Stimulated activated CD4-positive, alpha-beta T cell treated with anti-CD3 and anti-CD28 coated beads, TNF-alpha, amount 100 ng/mL, for 4 hours (primary cell): ENCODE results near the gene IL1B.

Source experiments
- DNase-seq, 3 experiments: peaks; one replicate each; pipeline ENCODE4 v3.0.0-alpha.2; 2020; ENCODE audit warnings: low read depth in 3 of 3

Gene IL1B

DNA sequence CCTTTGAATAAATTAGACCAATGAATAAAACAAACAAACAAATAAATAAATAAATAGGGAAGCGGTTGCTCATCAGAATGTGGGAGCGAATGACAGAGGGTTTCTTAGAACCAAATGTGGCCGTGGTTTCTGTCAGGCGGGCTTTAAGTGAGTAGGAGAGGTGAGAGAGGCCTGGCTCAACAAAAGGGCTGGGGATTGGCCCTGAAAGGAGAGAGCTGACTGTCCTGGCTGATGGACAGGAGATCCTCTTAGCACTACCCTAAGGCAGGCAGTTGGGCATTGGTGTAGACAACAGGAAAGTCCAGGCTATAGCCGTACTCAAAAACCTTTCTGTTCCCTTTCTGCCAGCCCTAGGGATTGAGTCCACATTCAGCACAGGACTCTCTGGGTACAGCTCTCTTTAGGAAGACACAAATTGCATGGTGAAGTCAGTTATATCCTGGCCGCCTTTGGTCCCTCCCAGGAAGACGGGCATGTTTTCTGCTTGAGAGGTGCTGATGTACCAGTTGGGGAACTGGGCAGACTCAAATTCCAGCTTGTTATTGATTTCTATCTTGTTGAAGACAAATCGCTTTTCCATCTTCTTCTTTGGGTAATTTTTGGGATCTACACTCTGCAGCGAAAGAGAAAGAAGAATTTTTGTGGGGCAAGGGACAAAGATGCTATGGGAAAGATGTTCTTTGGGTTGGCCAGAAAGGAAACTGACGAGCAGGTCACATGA lies 6.5 kb downstream of the IL1B start:
- DNase-seq: no peak

DNA sequence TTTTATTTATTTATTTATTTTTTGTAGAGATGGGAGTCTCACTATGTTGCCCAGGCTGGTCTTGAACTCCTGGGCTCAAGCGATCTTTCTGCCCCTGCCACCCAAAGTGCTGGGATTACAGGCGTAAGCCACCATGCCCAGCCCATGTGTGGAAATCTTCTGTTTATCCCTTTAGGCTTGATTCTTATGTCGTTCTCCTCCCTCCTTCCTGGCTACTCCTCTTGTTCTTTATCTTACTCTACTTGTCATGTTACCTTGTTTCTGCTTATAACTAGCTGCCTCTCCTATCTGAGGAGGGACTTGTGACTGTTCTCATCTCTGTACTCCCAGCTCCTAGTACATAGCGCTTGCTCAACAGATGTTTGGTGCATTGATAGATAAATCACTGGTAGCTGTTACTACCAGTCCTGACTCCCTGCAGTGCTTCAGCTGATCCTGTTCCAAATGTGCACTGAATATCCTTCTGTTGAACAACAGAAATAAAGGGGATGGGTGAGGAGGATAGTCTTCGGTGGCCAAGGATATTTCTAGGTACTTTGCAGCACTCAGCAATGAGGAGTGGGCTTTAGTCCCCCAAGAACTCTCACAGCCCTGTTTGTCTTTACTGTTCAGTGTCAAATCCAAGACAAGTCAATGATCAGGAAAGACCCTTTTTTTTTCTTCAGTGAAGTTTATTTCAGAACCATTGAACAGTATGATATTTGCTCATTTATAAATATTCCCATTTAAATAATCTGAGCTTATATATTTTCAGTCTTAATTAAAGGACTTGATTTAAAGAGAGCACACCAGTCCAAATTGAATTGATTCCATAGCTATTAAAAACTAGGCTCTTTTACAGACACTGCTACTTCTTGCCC lies 7.2 kb downstream of the IL1B start:
- DNase-seq: no peak

DNA sequence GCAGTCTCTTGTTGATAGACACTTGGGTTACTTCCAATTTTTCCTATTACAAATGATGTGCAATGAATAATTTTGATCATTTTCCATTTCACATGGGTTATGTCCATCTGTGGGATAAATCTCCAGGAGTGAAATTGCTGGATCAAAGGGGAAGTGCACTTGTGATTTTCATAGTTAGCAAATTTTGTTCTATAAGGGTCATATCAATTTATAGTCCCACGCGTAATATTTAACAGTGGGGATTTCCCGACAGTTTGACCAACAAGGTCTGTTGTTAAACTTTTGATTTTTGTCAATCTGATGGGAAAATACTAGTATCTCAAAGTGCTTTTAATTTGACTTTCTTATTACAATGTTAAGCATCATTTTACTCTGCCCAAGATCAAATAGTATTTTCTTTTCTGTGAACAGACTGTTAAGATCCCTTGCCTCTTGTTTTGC lies 8.3 kb downstream of the IL1B start:
- DNase-seq: no peak

DNA sequence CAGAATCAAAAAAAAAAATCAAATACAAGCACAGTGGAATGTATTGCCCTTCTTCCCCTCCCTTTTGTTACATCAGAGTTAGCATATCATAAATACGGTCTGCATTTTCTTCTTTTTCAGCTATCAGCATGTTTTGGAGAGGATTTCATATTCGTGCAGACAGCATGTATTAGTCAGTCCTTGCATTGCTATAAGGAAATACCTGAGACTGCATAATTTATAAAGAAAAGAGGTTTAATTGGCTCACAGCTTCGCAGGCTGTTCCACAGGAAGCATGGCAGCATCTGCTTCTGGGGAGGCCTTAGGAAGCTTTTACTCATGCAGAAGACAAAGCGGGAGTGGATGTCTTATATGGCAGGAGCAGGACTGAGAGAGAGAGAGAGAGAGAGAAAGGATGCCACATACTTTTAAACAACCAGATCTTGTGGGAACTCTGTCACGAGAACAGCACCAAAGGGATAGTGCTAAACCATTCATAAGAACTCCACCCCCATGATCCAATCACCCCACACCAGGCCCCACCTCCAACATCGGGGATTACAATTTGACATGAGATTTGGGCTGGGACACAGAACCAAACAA lies 8.9 kb downstream of the IL1B start:
- DNase-seq: no peak

DNA sequence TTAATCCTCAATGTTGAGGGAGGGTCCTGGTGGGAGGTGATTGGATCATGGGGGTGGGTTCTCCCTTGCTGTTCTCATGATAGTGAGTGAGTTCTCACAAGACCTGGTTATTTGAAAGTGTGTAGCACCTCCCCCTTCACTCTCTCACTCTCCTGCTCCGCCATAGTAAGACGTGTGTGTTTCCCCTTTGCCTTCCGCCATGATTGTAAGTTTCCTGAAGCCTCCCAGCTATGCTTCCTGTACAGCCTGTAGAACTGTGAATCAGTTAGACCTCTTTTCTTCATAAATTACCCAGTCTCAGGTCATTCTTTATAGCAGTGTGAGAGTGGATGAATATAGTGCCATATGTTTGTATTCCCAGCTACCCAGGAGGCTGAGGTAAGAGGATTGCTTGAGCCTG lies 9.6 kb downstream of the IL1B start:
- no peak for DNase-seq

DNA sequence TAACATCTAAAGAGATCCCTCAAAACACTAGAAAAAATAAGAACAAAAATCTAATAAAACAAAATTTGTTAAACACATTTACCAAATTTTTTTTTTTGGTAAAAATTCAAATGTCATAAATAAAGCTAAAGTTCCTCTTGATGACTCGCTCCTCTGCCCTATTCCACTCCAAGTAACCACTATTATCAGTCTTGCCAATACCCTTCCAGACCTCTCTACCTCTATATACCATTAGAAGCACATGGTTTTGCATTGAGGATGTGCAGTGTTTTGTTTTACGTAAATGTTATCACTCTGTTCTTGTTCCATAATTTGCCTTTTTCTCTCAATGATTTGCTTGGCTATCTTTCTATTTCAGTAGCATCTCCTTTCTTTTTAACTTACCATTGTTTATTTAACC lies 10.9 kb downstream of the IL1B start:
- DNase-seq: no peak

DNA sequence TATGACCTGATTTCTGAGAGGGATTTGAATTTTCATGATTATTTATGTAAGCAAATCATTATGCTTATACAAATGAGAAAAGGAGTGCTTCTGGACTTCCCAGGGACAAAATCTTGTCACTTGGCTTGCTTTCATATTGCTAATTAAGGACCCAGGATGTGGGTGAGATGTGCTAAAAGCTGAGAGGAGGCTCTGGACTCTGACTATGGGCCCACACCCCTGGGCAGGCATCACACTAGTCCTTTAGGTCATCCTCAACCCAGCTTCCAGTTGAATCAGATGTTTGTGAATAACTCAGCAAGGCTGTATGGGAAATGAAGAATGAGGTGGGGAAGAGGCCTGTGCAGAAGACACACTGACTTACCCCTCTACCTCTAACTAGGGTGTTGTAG lies 11.9 kb downstream of the IL1B start:
- DNase-seq: no peak

DNA sequence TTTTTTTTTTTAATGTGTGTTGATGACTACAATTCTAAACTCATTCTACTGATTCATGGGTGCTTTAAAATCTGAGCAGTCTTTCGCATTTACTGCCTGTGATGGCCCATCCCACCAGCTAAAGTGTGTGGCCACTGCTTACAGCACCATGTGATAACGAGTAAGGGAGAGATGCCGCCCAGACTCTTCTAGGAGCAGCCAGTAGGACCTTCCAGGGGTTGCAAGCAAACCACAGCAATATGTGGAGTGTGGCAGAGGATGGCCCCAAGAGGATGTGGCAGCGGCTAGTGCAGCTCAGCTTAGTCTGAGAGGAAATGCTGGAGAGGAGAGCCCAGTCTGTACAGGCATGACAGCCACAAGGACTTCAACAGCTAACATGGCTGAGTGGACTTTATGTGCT lies 14.9 kb downstream of the IL1B start:
- DNase-seq: no peak

DNA sequence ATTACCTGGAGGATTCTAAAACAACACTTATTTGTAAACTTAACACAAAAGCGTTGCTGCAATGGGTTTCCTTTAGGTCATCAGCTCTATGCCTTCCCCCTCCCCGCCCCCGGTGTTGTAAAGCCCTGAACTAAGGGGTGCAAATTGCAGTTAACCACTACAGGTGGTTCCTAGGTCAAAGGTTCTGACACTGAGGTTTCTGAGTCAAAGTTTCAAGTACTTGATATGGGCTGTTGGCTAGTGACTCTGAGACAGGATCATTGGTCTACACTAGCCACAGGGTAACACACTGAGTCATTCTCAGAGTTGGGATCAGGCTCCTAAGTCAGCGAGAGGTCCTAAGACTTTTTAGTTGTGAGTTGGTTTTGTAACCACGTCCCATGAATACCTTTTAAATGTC lies 15.4 kb downstream of the IL1B start:
- no peak for DNase-seq

DNA sequence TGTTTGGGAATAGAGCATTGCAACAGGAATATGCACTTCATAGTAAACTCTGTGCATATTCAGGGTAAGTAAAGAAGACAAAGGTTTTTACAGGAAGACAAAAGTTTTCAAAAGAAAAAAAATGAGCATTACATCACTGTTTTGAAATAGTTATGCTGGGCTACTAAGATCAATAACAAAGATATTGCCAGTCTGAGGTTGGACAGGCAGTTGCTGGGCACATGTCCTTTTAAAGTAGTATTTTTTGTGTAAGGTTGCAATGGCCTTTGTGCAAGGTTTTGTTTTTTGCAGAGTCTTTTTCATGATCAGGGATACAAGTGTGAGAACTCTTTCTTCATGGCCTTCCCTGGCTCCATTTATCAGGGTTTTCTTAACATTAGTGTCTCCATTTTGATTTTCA lies 16.2 kb downstream of the IL1B start:
- DNase-seq: no peak

DNA sequence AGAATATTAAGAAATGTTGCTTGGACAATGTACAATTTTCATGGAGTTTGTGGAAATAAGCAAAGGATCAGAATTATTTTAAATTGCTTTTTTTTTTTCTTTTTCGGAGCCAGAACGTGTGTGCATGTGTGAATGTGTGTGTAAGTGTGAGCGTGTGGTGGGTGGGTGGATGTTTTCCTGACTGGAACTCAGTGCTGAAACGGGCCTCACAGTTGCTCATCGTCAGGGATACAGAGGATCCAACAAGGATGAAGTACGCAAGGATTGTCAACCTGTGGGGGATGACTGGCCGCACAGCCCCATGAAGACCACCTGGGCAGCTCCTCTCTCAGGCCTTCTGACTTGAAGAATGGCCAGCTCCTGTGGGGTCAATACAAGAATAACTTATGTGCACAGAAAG lies 17.5 kb downstream of the IL1B start:
- no peak for DNase-seq

DNA sequence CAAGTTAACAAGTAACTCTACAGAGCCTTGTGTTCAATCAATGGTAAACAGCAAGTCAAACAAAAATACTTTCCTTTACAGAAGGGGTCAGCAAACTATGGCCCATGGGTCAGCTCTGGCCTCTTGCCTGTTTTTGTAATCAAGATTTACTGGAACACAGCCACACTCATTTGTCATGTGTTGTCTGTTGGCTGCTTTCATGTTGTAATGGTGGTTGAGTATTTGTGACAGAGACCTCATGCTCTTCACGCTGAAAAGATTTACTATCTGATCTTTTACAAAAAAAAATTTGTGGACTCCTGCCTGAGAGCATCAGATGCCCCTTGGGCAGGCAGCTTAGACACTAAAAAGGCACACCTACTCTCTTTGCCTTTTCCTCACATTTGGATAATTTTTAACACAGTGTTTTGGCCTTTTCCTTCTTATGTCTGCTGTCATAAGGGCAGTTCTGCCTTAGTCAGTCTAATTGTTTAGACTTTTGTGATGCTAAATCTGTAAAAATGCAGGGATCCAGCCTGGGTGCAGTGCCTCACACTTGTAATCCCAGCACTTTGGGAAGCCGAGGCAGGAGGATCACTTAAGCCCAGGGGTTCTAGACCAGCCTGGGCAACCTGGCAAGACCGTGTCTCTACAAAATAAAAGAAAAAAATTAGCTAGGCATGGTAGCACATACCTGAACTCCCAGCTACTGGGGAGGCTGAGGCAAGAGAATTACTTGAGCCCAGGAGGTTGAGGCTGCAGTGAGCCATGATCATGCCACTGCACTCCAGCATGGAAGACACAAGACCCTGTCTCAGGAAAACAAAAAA lies 18.3 kb downstream of the IL1B start:
- no peak for DNase-seq

DNA sequence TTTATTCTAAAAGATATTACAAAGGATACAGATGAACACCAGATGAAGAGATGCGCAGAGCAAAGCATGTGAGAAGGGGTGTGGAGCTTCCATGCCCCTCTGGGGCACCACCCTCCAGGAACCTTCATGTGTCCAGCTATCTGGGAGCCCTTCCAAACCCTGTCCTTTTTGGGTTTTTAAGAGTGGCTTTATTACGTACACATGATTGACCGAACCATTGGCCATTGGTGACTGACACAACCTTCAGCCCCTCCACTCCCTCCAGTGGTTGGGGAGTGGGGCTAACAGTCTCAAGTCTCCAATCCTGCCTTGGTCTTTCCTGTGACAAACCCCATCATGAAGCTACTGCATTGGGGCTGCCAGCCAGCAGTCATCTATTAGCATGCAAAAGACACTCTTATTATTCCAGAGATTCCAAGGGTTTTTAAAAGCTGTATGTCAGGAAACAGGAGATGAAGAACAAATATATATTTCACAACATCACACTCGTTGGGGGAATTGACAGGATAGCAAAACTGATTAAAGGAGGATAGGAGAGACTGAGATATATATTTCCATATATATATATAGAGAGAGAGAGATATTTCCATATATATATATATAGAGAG lies 19.4 kb downstream of the IL1B start:
- DNase-seq: no peak

DNA sequence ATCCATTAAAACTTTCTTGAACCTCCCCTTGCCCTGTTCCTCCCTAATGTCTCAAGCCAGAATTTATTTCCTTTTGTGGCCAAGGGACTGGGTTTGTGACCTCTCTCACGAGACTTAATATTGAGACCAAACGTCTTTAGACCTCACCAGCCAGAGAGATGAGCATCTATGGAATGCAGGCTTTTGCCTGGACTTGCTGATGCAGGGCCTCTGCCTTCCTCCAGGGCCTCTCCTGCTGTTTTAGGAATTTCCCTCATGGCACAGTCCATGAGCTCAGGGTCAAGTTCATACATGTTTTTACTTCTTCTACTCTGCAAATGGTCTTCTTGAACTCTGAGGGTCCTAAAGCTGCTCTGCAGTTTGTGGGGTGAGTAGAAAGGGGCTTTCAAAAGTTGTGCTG lies 22.3 kb downstream of the IL1B start:
- no peak for DNase-seq

DNA sequence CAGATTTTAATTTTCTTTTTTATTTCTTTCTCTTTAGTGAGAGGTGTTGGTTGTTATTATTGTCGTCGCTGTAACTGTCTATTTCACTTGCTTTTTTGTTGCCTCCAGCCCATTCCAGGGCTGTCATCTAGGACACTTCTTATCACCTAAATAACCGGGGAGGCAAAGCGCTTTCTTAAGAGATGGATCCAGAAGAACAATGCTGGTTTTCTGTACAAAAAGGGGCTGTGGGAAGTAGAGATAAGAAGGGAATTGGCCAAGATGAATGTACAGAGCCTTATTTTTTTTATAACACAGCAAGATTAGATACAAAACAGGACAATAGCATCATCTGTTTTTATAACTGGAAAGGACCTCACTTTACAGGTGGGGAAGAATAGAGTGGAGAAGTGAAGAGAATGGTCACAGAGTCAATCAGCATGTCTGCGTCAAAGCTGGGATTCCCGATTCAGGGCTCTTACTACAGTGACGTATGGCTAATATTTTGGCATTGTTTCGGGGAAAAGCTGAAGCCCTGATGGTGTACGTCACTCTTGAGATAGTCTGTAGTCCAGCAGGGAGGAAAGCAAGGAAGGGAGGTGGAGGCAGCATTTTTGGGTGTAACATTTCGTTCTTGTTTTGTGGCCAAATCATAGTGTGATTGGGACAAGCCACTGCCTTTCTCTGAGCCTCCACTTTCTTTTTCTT lies 23.2 kb downstream of the IL1B start:
- DNase-seq: no peak

DNA sequence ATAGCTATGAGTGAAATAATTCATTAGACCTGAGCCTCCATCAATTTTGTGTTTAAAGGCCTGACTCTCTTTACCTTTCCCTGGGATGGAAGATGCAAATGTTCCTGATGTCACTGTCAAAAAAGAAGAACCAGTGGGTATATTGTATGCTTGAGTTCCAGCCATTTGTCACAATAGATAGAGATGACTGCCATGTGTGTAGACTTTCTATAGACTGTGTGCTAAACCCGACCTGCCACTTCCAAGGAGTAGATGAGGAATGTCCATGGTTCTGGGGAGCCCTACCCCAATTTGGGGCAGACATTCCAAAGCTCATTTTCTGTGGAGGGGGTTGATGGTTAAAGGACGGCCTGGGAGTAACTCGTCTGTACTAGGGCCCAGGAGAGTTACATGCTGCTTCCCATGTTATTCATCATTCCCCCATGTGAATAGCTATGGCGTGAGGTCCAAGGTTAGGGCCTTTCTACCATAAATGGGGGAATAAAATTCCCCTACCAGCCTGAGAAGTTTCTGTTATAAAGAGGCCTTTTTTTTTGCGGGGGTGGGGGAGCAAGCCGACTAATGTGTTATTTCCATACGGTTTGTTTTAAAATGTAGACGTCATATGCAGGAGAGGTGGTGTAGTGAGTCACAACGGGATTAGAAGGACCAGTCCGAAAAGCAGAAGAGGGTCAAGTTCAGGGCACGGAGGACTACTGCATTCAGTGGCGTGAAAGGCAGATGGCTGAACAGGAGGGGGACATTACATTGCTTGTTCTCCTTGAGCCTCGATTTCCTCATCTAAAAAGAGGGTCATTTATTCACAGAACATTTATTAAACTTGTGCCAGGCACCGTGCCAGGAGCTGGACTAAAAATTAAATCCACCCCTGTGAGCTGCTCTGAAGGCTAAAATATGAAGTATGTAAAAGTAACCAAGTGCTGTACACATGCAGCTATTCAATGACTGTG lies 24.0 kb downstream of the IL1B start:
- no peak for DNase-seq

DNA sequence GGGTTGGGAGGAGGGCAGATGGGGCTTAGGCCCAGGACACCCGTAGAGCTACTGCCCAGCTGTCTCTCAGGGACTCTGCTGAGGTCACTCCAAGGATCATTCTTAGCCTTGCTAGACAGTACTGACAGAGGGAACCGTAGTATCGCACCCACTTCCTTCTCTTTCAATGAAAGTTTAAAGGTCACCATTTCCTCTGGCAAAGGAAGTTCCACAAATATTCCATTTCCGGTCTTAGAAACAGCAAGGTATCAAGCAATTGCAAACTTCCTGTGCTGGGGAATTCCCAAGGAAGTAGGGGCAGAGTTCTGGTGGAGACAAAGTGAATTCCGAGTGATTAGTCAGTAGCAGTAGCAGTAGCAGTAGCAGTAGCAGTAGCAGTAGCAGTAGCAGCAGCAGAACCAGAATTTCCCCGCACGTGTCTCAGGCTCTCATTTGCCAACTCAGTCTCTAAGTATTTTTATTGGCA lies 24.7 kb downstream of the IL1B start:
- DNase-seq: no peak

DNA sequence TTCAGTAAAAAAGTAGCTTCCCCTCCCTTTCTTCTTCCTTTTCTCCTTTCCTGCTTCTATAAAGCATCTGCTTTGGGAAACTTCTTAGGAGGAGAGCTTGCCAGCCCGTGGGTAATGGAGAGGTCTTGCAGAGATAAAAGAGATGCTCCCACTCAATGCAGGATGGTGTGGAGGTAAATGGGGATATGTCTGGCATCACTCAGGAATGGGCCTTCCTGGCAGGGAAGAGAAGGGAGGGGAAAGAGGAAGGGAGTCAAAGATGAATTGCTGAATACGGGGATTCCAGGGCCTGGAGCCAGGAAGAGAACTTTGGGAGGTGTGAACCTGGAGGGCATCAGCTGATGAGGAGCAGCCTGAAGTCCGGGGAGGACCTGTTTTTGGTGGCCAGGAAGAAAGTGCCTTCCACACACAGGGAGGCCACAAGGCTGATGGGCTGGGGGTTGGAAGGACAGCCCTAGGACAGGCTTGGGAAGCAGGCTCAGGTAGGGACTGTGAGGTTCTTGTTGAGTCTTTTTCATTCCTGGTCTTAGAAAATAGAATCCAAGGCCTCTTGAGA lies 25.2 kb downstream of the IL1B start:
- DNase-seq: no peak

DNA sequence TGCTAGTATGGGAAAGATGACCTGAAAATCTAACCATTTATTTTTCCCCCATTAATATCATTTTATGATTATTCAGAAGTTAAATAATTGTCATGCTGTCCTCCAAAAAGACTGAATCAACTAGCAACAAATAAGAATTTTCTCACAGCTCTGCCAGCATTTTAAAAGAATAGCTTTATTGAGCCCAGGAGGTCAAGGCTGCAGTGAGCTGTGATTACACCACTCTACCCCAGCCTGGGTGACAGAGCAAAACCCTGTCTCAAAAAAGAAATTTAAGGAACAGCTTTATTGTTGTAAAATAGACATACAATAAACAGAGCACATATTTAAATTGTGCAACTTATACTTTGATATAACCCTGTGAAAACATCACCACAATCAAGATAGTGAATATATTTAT lies 27.5 kb downstream of the IL1B start:
- no peak for DNase-seq
